SK-N-SH treated with all-trans-retinoic acid at 6 μM for 48 hours (cell line): Measurements from ENCODE around the gene TECPR1.

Experiments used
- BACH2 ChIP-seq: fragments of 250-450 bp; sonication (Bioruptor Pico); IDR thresholded peaks from 2 replicates; pipeline ENCODE4 v1.9.0; 2021; ENCODE audit warnings: mild to moderate bottlenecking, borderline replicate concordance
- CREB5 ChIP-seq: fragments of 250-450 bp; sonication (Bioruptor Pico); IDR thresholded peaks from 2 replicates; pipeline ENCODE4 v1.5.1; 2020; ENCODE audit warnings: low read depth, mild to moderate bottlenecking, moderate library complexity
- CSRNP3 ChIP-seq: fragments of 250-450 bp; sonication (Bioruptor Pico); IDR thresholded peaks from 2 replicates; pipeline ENCODE4 v1.5.1; 2021; ENCODE audit warnings: mild to moderate bottlenecking, moderate library complexity
- PATZ1 ChIP-seq: fragments of 250-450 bp; sonication (Bioruptor Pico); IDR thresholded peaks from 2 replicates; pipeline ENCODE4 v1.8.0; 2020; ENCODE audit warnings: mild to moderate bottlenecking, moderate library complexity, borderline replicate concordance
- PPARA ChIP-seq: fragments of 250-450 bp; sonication (Bioruptor Pico); IDR thresholded peaks from 2 replicates; pipeline ENCODE4 v1.5.0; 2020; ENCODE audit warnings: mild to moderate bottlenecking, borderline replicate concordance
- RARB ChIP-seq: fragments of 250-450 bp; sonication (Bioruptor Pico); IDR thresholded peaks from 2 replicates; pipeline ENCODE4 v1.8.0; 2021; ENCODE audit warnings: mild to moderate bottlenecking, moderate library complexity
- SNAI2 ChIP-seq: fragments of 250-450 bp; sonication (Bioruptor Pico); IDR thresholded peaks from 2 replicates; pipeline ENCODE4 v1.5.0; 2020; ENCODE audit warnings: mild to moderate bottlenecking, moderate library complexity
- TCF4 ChIP-seq: fragments of 250-450 bp; sonication (Bioruptor Pico); IDR thresholded peaks from 2 replicates; pipeline ENCODE4 v1.8.0; 2021; ENCODE audit warnings: mild to moderate bottlenecking, moderate library complexity, borderline replicate concordance
- TOX ChIP-seq: fragments of 250-450 bp; sonication (Bioruptor Pico); IDR thresholded peaks from 2 replicates; pipeline ENCODE4 v1.8.0; 2021; ENCODE audit warnings: mild to moderate bottlenecking, moderate library complexity, borderline replicate concordance
- ZFP30 ChIP-seq: fragments of 450-650 bp; formaldehyde crosslinking; IDR thresholded peaks from 2 replicates; pipeline ENCODE4 v1.5.0; 2022; ENCODE audit warnings: mild to moderate bottlenecking, moderate library complexity

- TF ChIP-seq ZFP30 (CRISPR knock-in tag) (no peak), RARB (no peak), TOX (CRISPR knock-in tag) (no peak), CSRNP3 (CRISPR knock-in tag) (no peak), CREB5 (no peak), PATZ1 (CRISPR knock-in tag) (no peak), TCF4 (CRISPR knock-in tag) (no peak), BACH2 (CRISPR knock-in tag) (no peak), PPARA (CRISPR knock-in tag) (no peak), SNAI2 (CRISPR knock-in tag) (no peak)
These were observed 35.5 kb upstream of the TECPR1 start for GRCh38 chr7:98287486-98287959.
